GM12865 (cell line): Measurements from ENCODE around the gene MLLT3.

Experiments
- DNase-seq: peaks from one replicate; pipeline ENCODE4 v3.0.0; 2010; ENCODE audit warnings: low read depth
- H3K4me3 ChIP-seq: 2 replicates; pipeline ENCODE4 v1.5.1; 2011; ENCODE audit warnings: mild to moderate bottlenecking, low read depth, low read length, control low read depth
- TF ChIP-seq, protein P1 (sequence below): IDR thresholded peaks from 2 replicates; pipeline ENCODE4 v1.5.1; 2011; ENCODE audit warnings: low read length, control low read depth, low read depth, inconsistent platforms; ENCODE audit not compliant: insufficient read depth; ENCODE audit errors: missing control alignments

MLLT3 gene

GRCh38 chr9:20447291-20447690 lies 175.0 kb downstream of the MLLT3 start:
- DNase-seq, result no peak
- TF ChIP-seq, protein P1, sequence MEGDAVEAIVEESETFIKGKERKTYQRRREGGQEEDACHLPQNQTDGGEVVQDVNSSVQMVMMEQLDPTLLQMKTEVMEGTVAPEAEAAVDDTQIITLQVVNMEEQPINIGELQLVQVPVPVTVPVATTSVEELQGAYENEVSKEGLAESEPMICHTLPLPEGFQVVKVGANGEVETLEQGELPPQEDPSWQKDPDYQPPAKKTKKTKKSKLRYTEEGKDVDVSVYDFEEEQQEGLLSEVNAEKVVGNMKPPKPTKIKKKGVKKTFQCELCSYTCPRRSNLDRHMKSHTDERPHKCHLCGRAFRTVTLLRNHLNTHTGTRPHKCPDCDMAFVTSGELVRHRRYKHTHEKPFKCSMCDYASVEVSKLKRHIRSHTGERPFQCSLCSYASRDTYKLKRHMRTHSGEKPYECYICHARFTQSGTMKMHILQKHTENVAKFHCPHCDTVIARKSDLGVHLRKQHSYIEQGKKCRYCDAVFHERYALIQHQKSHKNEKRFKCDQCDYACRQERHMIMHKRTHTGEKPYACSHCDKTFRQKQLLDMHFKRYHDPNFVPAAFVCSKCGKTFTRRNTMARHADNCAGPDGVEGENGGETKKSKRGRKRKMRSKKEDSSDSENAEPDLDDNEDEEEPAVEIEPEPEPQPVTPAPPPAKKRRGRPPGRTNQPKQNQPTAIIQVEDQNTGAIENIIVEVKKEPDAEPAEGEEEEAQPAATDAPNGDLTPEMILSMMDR, result no peak
- H3K4me3 ChIP-seq, result no peak overlapping the region

DNA sequence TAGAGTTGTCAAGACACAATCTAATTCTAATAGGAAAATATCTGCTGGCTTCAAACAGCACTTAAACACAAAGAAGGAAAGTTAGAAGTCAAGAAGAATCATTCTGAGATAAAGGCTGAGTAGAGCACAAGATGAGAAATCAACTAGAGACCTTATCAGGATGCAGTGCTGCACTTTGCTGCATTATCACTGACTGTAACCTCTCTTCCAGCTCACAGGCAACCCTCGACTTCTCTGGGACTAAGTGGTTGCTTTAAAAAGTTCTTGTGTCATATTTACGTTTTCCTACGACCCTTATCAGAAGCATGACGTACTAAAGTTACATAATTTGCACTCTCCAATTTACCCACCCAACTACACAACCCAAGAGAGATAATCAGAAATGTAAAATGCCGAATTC lies 176.1 kb downstream of the MLLT3 start:
- no peak overlapping the region for H3K4me3 ChIP-seq
- no peak for DNase-seq
- TF ChIP-seq, protein P1, result no peak

- no peak overlapping the region for H3K4me3 ChIP-seq
- no peak for DNase-seq
- TF ChIP-seq, protein P1, result no peak
These were observed 179.6 kb downstream of the MLLT3 start for GRCh38 chr9:20442461-20443319.

DNA sequence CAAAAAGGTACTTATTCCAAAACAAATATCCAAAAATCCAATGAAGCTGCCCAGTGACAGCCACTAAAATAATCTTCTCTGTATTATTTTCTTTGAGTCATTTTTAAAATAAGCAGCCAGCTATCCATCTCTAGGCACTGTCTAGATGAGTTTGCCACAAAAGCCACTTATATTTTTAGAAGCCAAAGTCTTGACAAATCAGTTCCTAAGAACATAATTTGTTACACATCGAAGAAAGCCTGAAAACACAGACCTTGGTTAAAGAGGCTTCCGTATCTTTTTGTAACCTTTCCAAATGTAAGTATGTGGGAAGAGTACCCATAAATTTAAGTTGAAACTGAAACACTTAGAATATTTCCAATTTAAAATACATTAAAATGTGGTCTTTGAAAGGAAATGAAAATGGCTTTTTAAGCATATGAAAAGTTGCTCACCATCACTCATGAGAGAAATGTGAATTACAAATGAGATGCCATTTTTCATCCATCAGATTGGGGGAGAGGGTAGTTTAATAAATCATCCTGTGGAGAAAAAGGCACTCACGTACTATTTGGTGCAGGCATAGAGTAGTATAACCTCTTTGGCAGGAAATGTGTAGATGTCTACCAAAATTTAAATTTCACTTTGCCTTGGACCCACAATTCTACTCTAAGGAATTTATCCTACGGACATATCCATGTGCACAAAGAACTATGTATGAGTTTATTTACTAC lies 180.4 kb downstream of the MLLT3 start:
- no peak overlapping the region for H3K4me3 ChIP-seq
- TF ChIP-seq, protein P1, result no peak
- DNase-seq, result no peak

- TF ChIP-seq, protein P1, result no peak
- H3K4me3 ChIP-seq, result peak overlapping the region; percentile 13
- no peak for DNase-seq
These were observed 181.1 kb downstream of the MLLT3 start for GRCh38 chr9:20441166-20441565.

GRCh38 chr9:20437476-20437875 lies 184.8 kb downstream of the MLLT3 start:
- no peak for DNase-seq
- TF ChIP-seq, protein P1, result no peak
- no peak overlapping the region for H3K4me3 ChIP-seq
